IPS-18c (cell line): ENCODE results near the gene KRT83.

Source experiments
- H3K4me3 ChIP-seq: 2 replicates; pipeline ENCODE4 v1.7.0; 2013; ENCODE audit warnings: low read depth, mild to moderate bottlenecking, low read length, moderate library complexity; ENCODE audit not compliant: insufficient read depth
- H3K9me3 ChIP-seq: one replicate; pipeline ENCODE4 v1.6.1; 2013; ENCODE audit warnings: mild to moderate bottlenecking, low read length, moderate library complexity; ENCODE audit not compliant: control insufficient read depth, insufficient read depth

The KRT83 gene

DNA sequence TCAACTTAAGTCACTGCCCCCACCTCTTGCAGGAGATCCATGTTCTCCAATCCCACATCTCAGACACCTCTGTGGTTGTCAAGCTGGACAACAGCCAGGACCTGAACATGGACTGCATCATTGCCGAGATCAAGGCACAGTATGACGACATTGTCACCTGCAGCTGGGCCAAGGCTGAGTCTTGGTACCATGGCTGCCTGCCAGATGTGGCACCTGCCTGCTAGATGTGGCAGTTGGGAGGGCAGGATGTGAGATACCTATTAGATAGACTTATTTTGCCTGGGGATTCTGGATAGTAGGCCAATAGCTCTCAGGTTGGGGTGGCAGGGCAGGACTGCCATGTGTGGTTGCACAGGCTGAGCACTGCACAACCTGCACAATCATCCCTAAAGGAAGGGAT is 54.7 kb downstream of the KRT83 start:
- Histone ChIP-seq H3K9me3 (peaks cover 2% of the 10 kb centered on the region), H3K4me3 (no peak overlapping the region)

DNA sequence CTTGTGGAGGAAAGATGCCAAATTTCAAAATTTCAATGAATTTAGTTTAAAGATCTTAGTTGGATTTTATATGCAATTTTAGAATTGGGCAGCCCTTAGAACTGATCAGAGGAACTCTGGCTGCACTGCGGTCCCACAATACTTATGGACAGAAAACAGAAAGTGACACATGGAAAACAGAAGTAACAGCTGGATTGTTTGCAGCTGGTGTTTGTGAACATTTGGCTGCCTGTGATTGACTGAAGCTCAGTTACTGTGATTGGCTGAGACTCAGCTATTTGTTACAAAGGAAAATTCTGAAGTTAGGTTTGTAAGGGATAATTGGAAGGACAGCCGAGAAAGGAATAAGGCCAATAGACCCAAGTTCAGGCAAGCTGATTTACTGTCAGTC is 56.8 kb downstream of the KRT83 start:
- H3K9me3 ChIP-seq, result peaks cover 5% of the 10 kb centered on the region
- no peak overlapping the region for H3K4me3 ChIP-seq
